ENCODE data around the gene TEPSIN. TPM values are rescaled to one million over a fixed set of nuclear protein-coding genes. Genes with fewer than 3 reads are reported as not detected.
A peak's percentile ranks its signal among the peaks of the same experiment; 100 is the strongest.

TEPSIN gene
- total and polyA plus RNA-seq, 2 of the 13 experiments (the other 11 are each of a cell fraction or from before 2014, with no cell fraction given): 16.1 to 18.8 TPM

- TF ChIP-seq ZNF879 (CRISPR knock-in tag; IDR thresholded peaks at IDR 0.05) (0 out of 2 replicates have a peak, but pooled peaks have one; percentile 2), DBP (CRISPR knock-in tag; IDR thresholded peaks at IDR 0.05; ENCODE audit: not compliant biosample characterization) (peak; percentile 54), DR1 (CRISPR knock-in tag; IDR thresholded peaks at IDR 0.05) (peak; percentile 52), ZHX1 (CRISPR knock-in tag; IDR thresholded peaks at IDR 0.05; ENCODE audit: low read depth) (no peak; the same call in 1 of the 2 replicates), ZNF354B (CRISPR knock-in tag; IDR thresholded peaks at IDR 0.05) (no peak), ARID2 (CRISPR knock-in tag; IDR thresholded peaks at IDR 0.05; ENCODE audit: borderline replicate concordance) (no peak), HDAC6 (IDR thresholded peaks at IDR 0.05; ENCODE audit: low read depth, low read length) (no peak), HOXA5 (CRISPR knock-in tag; IDR thresholded peaks at IDR 0.05) (peak; percentile 64), ZNF605 (CRISPR knock-in tag; IDR thresholded peaks at IDR 0.05) (peak; percentile 7; the same call in 1 of the 2 replicates), ZNF431 (CRISPR knock-in tag; IDR thresholded peaks at IDR 0.05; ENCODE audit: borderline replicate concordance, low read depth) (0 out of 2 replicates have a peak, but pooled peaks have one; percentile 37), ZNF713 (CRISPR knock-in tag; IDR thresholded peaks at IDR 0.05) (peak; percentile 23; the same call in 1 of the 2 replicates), MAZ (IDR thresholded peaks at IDR 0.05; ENCODE audit: borderline replicate concordance, low read depth, low read length) (no peak), MAZ (CRISPR knock-in tag; IDR thresholded peaks at IDR 0.05; ENCODE audit: low read depth) (0 out of 2 replicates have a peak, but pooled peaks have one; percentile 51), PAWR (CRISPR knock-in tag; IDR thresholded peaks at IDR 0.05; ENCODE audit: borderline replicate concordance) (0 out of 2 replicates have a peak, but pooled peaks have one; percentile 26), GFI1 (CRISPR knock-in tag; IDR thresholded peaks at IDR 0.05; ENCODE audit: borderline replicate concordance) (no peak; the same call in 1 of the 2 replicates), ZNF7 (CRISPR knock-in tag; IDR thresholded peaks at IDR 0.05) (no peak), ZNF776 (CRISPR knock-in tag; IDR thresholded peaks at IDR 0.05) (peak; percentile 67; the same call in 1 of the 2 replicates), MTF1 (CRISPR knock-in tag; IDR thresholded peaks at IDR 0.05) (no peak; the same call in 1 of the 2 replicates), ZNF343 (CRISPR knock-in tag; IDR thresholded peaks at IDR 0.05) (0 out of 2 replicates have a peak, but pooled peaks have one; percentile 13), MEF2D (CRISPR knock-in tag; IDR thresholded peaks at IDR 0.05) (peak; percentile 36; the same call in 1 of the 2 replicates)
- TF ChIP-seq, protein P1, sequence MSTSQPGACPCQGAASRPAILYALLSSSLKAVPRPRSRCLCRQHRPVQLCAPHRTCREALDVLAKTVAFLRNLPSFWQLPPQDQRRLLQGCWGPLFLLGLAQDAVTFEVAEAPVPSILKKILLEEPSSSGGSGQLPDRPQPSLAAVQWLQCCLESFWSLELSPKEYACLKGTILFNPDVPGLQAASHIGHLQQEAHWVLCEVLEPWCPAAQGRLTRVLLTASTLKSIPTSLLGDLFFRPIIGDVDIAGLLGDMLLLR (CRISPR knock-in tag; IDR thresholded peaks at IDR 0.05): peak; percentile 60
Measured at GRCh38 chr17:81238815-81239713, at the start of gene TEPSIN, which contains the start of gene NDUFAF8 (continued).
